Stimulated activated CD4-positive, alpha-beta T cell treated with anti-CD3 and anti-CD28 coated beads, Interleukin-1b, Interleukin-23, amount 100 ng/mL, for 1 hour (primary cell): Measurements from ENCODE around the gene GRM7.

Experiments
- DNase-seq, 2 donors: peaks; one replicate each; pipeline ENCODE4 v3.0.0-alpha.2; 2020; ENCODE audit warnings: low read depth in 2 of 2

Gene GRM7

GRCh38 chr3:7306901-7307300 lies 446.0 kb downstream of the GRM7 start:
- no peak for DNase-seq

- no peak for DNase-seq
Observed at GRCh38 chr3:7307410-7307809, 446.5 kb downstream of the GRM7 start.

- no peak for DNase-seq
Observed at GRCh38 chr3:7309641-7310102, 448.8 kb downstream of the GRM7 start.

GRCh38 chr3:7315037-7315436 lies 454.1 kb downstream of the GRM7 start:
- DNase-seq = no peak

GRCh38 chr3:7322957-7323669 lies 462.2 kb downstream of the GRM7 start:
- DNase-seq = no peak

GRCh38 chr3:7328339-7328738 lies 467.4 kb downstream of the GRM7 start:
- no peak for DNase-seq

GRCh38 chr3:7332696-7333095 lies 471.8 kb downstream of the GRM7 start:
- DNase-seq = no peak

- no peak for DNase-seq
Observed at GRCh38 chr3:7333125-7333524, 472.2 kb downstream of the GRM7 start.

- DNase-seq = no peak
Observed at GRCh38 chr3:7340795-7341194, 479.9 kb downstream of the GRM7 start.

- no peak for DNase-seq
Observed at GRCh38 chr3:7346364-7346763, 485.4 kb downstream of the GRM7 start.

- no peak for DNase-seq
Observed at GRCh38 chr3:7357101-7357500, 496.2 kb downstream of the GRM7 start.

GRCh38 chr3:7367968-7368367 lies 507.1 kb downstream of the GRM7 start:
- DNase-seq = no peak

GRCh38 chr3:7368597-7368996 lies 507.7 kb downstream of the GRM7 start:
- DNase-seq = no peak

GRCh38 chr3:7371693-7372572 lies 511.0 kb downstream of the GRM7 start:
- no peak for DNase-seq

GRCh38 chr3:7377103-7377502 lies 516.2 kb downstream of the GRM7 start:
- DNase-seq = no peak

- no peak for DNase-seq
Observed at GRCh38 chr3:7381741-7382140, 520.8 kb downstream of the GRM7 start.

- no peak for DNase-seq
Observed at GRCh38 chr3:7382293-7383010, 521.5 kb downstream of the GRM7 start.

- no peak for DNase-seq
Observed at GRCh38 chr3:7385635-7386034, 524.7 kb downstream of the GRM7 start.

- DNase-seq = no peak
Observed at GRCh38 chr3:7388026-7388425, 527.1 kb downstream of the GRM7 start.

- no peak for DNase-seq
Observed at GRCh38 chr3:7392206-7392605, 531.3 kb downstream of the GRM7 start.

- DNase-seq = no peak
Observed at GRCh38 chr3:7393944-7394605, 533.2 kb downstream of the GRM7 start.

GRCh38 chr3:7396534-7396933 lies 535.6 kb downstream of the GRM7 start:
- DNase-seq = no peak
